Common myeloid progenitor, CD34-positive (primary cell): ENCODE results near the gene CDPF1. TPM values are rescaled to one million over a fixed set of nuclear protein-coding genes. Genes with fewer than 3 reads are reported as not detected.

ENCODE experiments used
- CTCF ChIA-PET: fragments of 350-600 bp; sonication (Branson Sonifier 250); formaldehyde crosslinking; loops from one replicate; lab custom pipeline; 2021; ENCODE audit warnings: antibody characterized with exemption; lab: Charles Lee
- POLR2A ChIA-PET: fragments of 350-600 bp; sonication (Branson Sonifier 250); formaldehyde crosslinking; loops from one replicate; lab custom pipeline; 2021; ENCODE audit warnings: antibody characterized with exemption; lab: Charles Lee
- DNase-seq, 3 donors: peaks; one replicate each; pipeline versions ENCODE4 v3.0.0 to v3.0.0-alpha.2; 2013
- H3K27ac ChIP-seq, 2 experiments: 1 replicate in 1 of 2; 2 replicates in 1 of 2; pipeline ENCODE4 v1.7.0; 2013; ENCODE audit warnings: inconsistent platforms in 2 of 2, low read length in 2 of 2, mild to moderate bottlenecking in 2 of 2, low read depth in 1 of 2, moderate library complexity in 1 of 2; ENCODE audit not compliant: severe bottlenecking in 2 of 2, insufficient read depth in 1 of 2, poor library complexity in 1 of 2
- H3K27me3 ChIP-seq, 5 experiments: replicated peaks in 2 of 5; 1 replicate in 3 of 5; 2 replicates in 2 of 5; pipeline versions ENCODE4 v1.6.1 to v1.7.0; 2013; ENCODE audit warnings: low read length in 4 of 5, mild to moderate bottlenecking in 2 of 5, moderate library complexity in 2 of 5, inconsistent platforms in 1 of 5; ENCODE audit not compliant: insufficient read depth in 5 of 5, control insufficient read depth in 4 of 5
- H3K36me3 ChIP-seq, 4 experiments: 1 replicate in 2 of 4; 2 replicates in 2 of 4; pipeline versions ENCODE4 v1.6.1 to v1.7.0; 2013; ENCODE audit warnings: low read length in 3 of 4, control low read depth in 1 of 4, mild to moderate bottlenecking in 1 of 4; ENCODE audit not compliant: control insufficient read depth in 4 of 4, insufficient read depth in 4 of 4
- H3K4me1 ChIP-seq, 4 experiments: 1 replicate in 3 of 4; 2 replicates in 1 of 4; pipeline versions ENCODE4 v1.6.1 to v1.7.1; 2013; ENCODE audit warnings: low read length in 3 of 4, mild to moderate bottlenecking in 3 of 4, control low read depth in 1 of 4, inconsistent platforms in 1 of 4, moderate library complexity in 1 of 4; ENCODE audit not compliant: control insufficient read depth in 4 of 4, insufficient read depth in 4 of 4; ENCODE audit errors: control extremely low read depth in 1 of 4
- H3K4me3 ChIP-seq, 7 experiments: 1 replicate in 4 of 7; 2 replicates in 3 of 7; pipeline versions ENCODE4 v1.5.1 to v1.7.0; 2013; ENCODE audit warnings: mild to moderate bottlenecking in 7 of 7, low read length in 6 of 7, moderate library complexity in 6 of 7, inconsistent platforms in 2 of 7, low read depth in 2 of 7, control low read depth in 1 of 7; ENCODE audit not compliant: insufficient read depth in 4 of 7, control insufficient read depth in 1 of 7; ENCODE audit errors: extremely low read depth in 1 of 7
- H3K9me3 ChIP-seq, 5 experiments: 1 replicate in 4 of 5; 2 replicates in 1 of 5; pipeline versions ENCODE4 v1.6.1 to v1.7.1; 2013; ENCODE audit warnings: low read length in 4 of 5, mild to moderate bottlenecking in 2 of 5, inconsistent platforms in 1 of 5, low read depth in 1 of 5, moderate library complexity in 1 of 5; ENCODE audit not compliant: control insufficient read depth in 4 of 5, insufficient read depth in 2 of 5; ENCODE audit errors: control extremely low read depth in 1 of 5
- WGBS: methylation state at CpG from one replicate; pipeline ENCODE4 v1.1.5; 2013; ENCODE audit not compliant: insufficient coverage; 5-methylcytosine and 5-hydroxymethylcytosine counted together
- polyA plus RNA-seq: library from polyadenylated mRNA; unstranded; fragments of 120-200 nt; gene quantifications from one replicate; pipeline ENCODE4 v1.2.1, GENCODE V29; 2013

The CDPF1 gene, protein sequence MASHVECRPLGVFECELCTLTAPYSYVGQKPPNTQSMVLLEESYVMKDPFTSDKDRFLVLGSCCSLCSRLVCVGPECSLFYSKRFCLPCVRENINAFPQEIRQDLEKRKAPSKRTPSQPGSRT
- polyA plus RNA-seq, result 8.8 TPM

DNA sequence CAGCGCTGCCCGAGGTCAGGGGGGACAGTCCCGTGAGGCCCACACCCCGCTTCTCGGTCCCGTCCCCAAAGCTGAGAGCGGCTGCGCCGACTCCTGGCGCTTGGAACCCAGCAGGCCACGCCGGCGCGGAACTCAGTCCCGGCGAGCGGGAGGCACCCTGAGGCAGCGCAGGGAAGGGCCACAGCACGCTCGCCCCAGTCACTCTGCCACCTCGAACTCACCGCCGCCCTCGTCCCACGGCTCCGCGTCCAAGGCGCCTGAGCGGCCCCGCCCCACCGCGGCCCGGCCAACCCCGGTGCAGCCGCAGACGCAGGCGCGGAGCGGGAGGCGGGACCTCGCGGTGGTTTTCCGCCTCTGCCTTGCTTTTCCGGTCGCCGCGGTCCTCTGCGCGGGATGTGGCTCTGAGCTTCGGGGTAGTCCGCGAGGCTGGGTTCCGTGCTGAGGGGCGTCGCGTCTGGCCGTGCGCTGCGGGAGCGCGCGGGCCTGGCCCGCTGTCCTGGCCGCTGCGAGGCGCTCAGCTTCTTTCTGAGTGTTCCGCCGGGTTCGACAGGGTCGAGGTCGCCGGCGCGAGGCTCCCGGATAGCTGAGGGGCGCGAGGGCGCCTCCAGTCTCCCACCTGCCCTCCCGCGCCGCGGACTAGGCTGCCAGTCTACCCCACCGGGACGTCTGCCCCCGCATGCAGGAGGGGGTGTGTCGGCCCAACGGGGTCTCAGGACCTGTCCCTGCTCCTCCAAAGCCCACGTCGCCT lies at the start of gene CDPF1:
Gene CDPF1 (minus strand): TSS at position 259 of the 748 bp plus-strand sequence. CDS start 2,009 bp downstream, outside the sequence.
- Histone ChIP-seq H3K27me3 (no peaks in the 10 kb centered on the region), H3K4me3 (peak within 1 kb of the TSS; percentile 45 to 85 (median 69)), H3K4me1 (peaks cover 0 to 19% (median 14%) of the 10 kb centered on the region in 4 experiments), H3K9me3 (no peaks in the 10 kb centered on the region), H3K27ac (peak within 1 kb of the TSS in 1 of 2 experiments; percentile 66), H3K36me3 (peaks cover 0 to 6% (median 0%) of the 10 kb centered on the region in 4 experiments)
- CTCF ChIA-PET, result interaction anchor here (0.7 to 3.7 kb wide), 5 partner anchors 9 to 128 kb away, joined by 3 to 13 read pairs (median 8); no protein-coding TSS in a partner anchor
- WGBS, result under 1% methylated on average over 70 of the region's 89 CpGs
- POLR2A ChIA-PET, result interaction anchor here (1.0 to 1.6 kb wide), 5 partner anchors 9 to 46 kb away, joined by 3 to 9 read pairs (median 4); partner anchors contain the start of gene GTSE1
- DNase-seq, result peak; percentile 88 to 93 (median 92)

DNA sequence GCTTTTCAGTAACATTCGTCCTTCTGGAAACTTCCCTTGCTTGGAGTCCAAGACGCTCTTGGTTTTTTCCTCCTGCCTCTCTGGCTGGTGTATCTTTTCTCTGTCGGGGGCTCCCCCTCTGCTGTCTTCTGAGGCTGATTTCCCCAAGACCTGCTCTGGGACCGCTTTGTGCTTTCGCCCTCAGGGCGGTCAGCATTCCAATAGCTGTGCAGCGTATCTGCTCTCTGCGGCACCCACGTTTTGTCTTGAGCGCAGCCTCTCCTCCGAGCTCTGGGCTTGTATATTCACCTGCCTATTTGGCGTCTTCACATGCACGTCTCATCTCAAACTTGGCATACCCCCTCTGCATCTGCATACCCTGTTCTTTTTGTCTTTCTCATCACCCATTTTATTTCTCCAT lies 49.0 kb upstream of the CDPF1 start:
- CTCF ChIA-PET, result interaction anchor here (0.8 to 0.9 kb wide), 2 partner anchors 8 to 12 kb away, joined by 3 to 4 read pairs; no protein-coding TSS in a partner anchor
- Histone ChIP-seq H3K4me3 (no peak overlapping the region), H3K27me3 (no peaks in the 10 kb centered on the region), H3K27ac (no peak overlapping the region), H3K36me3 (peaks cover 2 to 34% (median 9%) of the 10 kb centered on the region in 4 experiments), H3K9me3 (no peaks in the 10 kb centered on the region), H3K4me1 (peaks cover 5 to 31% (median 24%) of the 10 kb centered on the region in 4 experiments)
- POLR2A ChIA-PET, result no interaction called here
- 99% methylated on average over 12 of the region's 13 CpGs for WGBS
- DNase-seq, result no peak

DNA sequence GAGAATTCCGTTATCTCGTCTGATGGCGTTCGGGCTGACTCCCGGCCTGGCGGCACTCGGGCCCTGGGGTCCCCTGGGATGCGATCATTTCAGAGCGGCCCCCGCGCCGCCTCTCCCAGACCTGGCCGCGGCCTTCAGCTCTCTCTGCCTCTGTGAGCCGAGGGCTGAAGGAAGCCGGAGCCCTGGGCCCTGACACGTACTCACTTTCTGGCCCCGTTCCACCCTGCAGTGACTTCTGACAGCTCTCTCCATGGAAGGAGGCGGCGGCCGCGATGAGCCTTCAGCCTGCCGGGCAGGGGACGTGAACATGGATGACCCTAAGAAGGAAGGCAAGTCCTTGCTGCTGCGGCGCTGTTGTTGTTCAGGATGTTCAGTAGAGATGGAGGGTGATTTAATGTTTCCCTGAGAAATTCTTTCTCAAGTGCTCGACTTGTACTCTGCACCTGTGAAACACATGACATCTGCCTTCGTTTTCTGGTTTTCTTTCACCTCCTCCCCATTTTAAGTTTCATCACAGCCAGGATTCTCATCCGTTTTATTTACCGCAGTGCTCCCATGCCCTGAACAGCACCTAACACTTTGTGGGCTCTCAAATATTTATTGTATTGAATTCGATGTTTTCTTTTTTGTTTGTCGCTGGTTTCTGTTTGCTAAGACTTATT lies 47.2 kb upstream of the CDPF1 start:
- 8% methylated on average over 24 of the region's 32 CpGs for WGBS
- no peaks in the 10 kb centered on the region for H3K9me3 ChIP-seq
- peak in 1 of 3 donors; percentile 21 for DNase-seq
- POLR2A ChIA-PET, result interaction anchor here (0.9 kb wide), 1 partner anchor 148 kb away, joined by 3 read pairs; no protein-coding TSS in a partner anchor
- H3K27me3 ChIP-seq, result no peaks in the 10 kb centered on the region
- H3K4me3 ChIP-seq, result peak overlapping the region; percentile 39 to 87 (median 75)
- peaks cover 2 to 31% (median 10%) of the 10 kb centered on the region in 4 experiments for H3K36me3 ChIP-seq
- CTCF ChIA-PET, result interaction anchor here (1.4 kb wide), 1 partner anchor 56 kb away, joined by 3 read pairs; no protein-coding TSS in a partner anchor
- H3K4me1 ChIP-seq, result peaks cover 5 to 47% (median 37%) of the 10 kb centered on the region in 4 experiments
- peak overlapping the region in 1 of 2 experiments; percentile 25 for H3K27ac ChIP-seq

DNA sequence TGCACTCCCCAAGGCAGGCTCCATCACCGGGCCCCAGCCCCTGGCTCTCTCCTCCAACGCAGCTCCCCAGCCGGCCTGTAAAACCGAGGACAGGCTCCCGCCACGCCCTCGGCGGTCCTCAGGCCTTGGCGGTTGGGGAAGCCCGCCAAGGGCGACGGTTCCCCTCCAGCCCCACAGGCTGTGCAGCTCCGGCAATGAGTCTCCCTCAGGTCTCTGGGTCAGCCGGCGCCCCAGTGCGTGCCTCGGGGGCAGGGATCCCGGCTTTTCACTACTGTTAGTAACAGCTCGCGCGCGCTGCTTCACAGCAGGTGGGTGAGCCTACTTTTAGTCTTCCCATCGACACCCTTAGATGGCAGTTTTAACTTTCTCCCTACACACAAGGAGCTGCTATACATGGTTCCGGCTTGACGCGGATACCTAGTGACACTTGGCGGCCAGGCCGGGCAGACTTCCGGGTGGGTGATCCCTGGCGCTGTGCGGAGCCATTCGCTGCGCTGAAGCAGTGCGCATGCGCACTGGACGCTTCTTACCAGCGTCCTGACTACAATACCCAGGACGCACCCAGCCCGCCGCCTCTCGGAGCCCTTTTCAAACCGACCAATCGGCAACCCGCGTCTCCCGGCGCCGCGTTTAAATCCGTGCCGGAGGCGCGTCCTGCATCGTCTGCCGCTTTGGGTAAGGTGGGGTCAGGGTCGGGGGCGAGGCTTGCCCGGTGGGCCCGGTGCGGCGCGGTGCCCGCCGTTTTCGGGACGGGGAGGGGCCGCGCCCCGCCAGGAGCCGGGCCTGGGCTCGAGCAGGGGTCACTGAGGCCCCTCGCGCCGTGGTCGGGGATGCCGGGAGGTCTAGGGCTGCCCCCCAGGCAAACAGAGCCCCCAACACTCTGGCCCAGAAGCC lies 46.4 kb upstream of the CDPF1 start, which contains the start of gene GTSE1:
Gene GTSE1 (plus strand): TSS at position 614 of the 894 bp plus-strand sequence. CDS start 531 bp downstream, outside the sequence.
- peak within 1 kb of the TSS; percentile 43 to 87 (median 75) for H3K4me3 ChIP-seq
- H3K36me3 ChIP-seq, result peaks cover 2 to 34% (median 15%) of the 10 kb centered on the region in 4 experiments
- no peaks in the 10 kb centered on the region for H3K27me3 ChIP-seq
- H3K4me1 ChIP-seq, result peaks cover 5 to 47% (median 37%) of the 10 kb centered on the region in 4 experiments
- peak within 1 kb of the TSS; percentile 70 to 83 for H3K27ac ChIP-seq
- WGBS, result 1% methylated on average over 50 of the region's 76 CpGs
- CTCF ChIA-PET, result interaction anchor here (0.9 to 1.7 kb wide), 11 partner anchors 11 to 176 kb away, joined by 3 to 7 read pairs (median 5); partner anchors contain the start of genes PKDREJ and TTC38
- peaks cover 0 to 3% (median 0%) of the 10 kb centered on the region in 5 experiments for H3K9me3 ChIP-seq
- POLR2A ChIA-PET, result interaction anchor here (0.6 to 1.2 kb wide), 4 partner anchors 8 to 147 kb away, joined by 3 to 4 read pairs (median 4); partner anchors contain the start of gene CDPF1
- DNase-seq, result peak; percentile 97 to 99 (median 98)

DNA sequence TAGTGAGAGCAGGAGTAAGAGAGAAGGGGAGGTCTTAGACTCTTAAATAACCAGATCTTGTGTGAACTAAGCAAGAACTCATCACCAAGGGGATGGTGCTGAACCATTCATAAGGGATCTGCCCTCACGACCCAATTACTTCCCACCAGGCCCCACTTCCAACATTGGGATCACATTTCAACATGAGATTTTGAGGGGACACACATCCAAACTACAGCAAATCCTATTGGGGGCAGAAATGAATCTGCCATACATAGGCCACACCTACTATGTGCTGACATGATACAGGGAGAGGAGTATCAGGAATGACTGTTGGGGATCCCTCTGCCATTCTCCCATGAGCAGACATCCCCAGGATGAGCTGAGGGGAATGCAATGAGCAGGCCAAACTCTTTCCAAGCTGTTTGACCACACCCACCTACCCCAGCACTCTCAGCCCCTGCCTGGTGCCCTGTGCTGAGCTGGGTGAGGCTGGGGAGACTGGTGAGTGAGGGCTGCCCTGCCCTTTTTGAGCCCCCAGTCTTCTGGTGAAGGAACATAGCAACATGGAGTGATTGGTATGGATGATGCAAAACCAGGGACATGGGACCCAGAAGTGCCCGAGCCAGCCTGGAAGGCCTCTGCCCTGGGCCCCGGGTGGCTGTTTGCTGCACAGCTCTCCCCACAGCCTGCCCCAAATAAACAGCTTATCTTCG lies 45.3 kb upstream of the CDPF1 start:
- 92% methylated on average over 4 of the region's 4 CpGs for WGBS
- POLR2A ChIA-PET, result interaction anchor here (1.2 kb wide), 1 partner anchor 45 kb away, joined by 4 read pairs; the partner anchor contains the start of gene CDPF1
- peaks cover 0 to 3% (median 0%) of the 10 kb centered on the region in 5 experiments for H3K9me3 ChIP-seq
- no peaks in the 10 kb centered on the region for H3K27me3 ChIP-seq
- peak overlapping the region in 3 of 7 experiments; percentile 75 to 87 (median 82) for H3K4me3 ChIP-seq
- H3K36me3 ChIP-seq, result peaks cover 0 to 29% (median 11%) of the 10 kb centered on the region in 4 experiments
- H3K4me1 ChIP-seq, result peaks cover 5 to 47% (median 37%) of the 10 kb centered on the region in 4 experiments
- H3K27ac ChIP-seq, result peak overlapping the region in 1 of 2 experiments; percentile 83
- DNase-seq, result no peak
- CTCF ChIA-PET, result interaction anchor here (0.9 to 1.7 kb wide), 9 partner anchors 16 to 175 kb away, joined by 3 to 7 read pairs (median 5); partner anchors contain the start of genes PKDREJ and TTC38
